PFSK-1 (cell line): ENCODE measurements around the gene RARB.

Source experiments
- FOXP2 ChIP-seq: optimal IDR thresholded peaks from 2 replicates; pipeline ENCODE3; 2011; ENCODE audit warnings: borderline replicate concordance, control low read depth, inconsistent platforms; ENCODE audit not compliant: insufficient read depth; ENCODE audit errors: extremely low read length, extremely low read depth
- POLR2AphosphoS5 ChIP-seq: IDR thresholded peaks from 2 replicates; pipeline ENCODE4 v1.6.1; 2012; ENCODE audit warnings: low read depth, mild to moderate bottlenecking, control low read depth, low read length, moderate library complexity
- REST ChIP-seq, 2 experiments: IDR thresholded peaks; 2 replicates each; pipeline versions ENCODE4 v1.6.1 to v1.8.0; 2011 to 2012; ENCODE audit warnings: low read depth in 2 of 2, low read length in 2 of 2, control low read depth in 1 of 2, inconsistent platforms in 1 of 2, mild to moderate bottlenecking in 1 of 2, moderate library complexity in 1 of 2; ENCODE audit not compliant: insufficient read depth in 1 of 2
- TAF1 ChIP-seq: IDR thresholded peaks from 2 replicates; pipeline ENCODE4 v1.6.1; 2012; ENCODE audit warnings: low read length, control low read depth, borderline replicate concordance; ENCODE audit not compliant: insufficient read depth

- TF ChIP-seq TAF1: no peak
- no peak for TF ChIP-seq FOXP2
- TF ChIP-seq POLR2AphosphoS5: no peak
- no peak for TF ChIP-seq REST (IDR thresholded peaks at IDR 0.05; ENCODE audit: insufficient read depth in 1 of 2, low read depth in 2 of 2, low read length in 2 of 2)
Measured at GRCh38 chr3:25486932-25487331, 58.9 kb downstream of the RARB start.
